Pericardium fibroblast (primary cell): ENCODE results near the gene TKFC. TPM values are rescaled to one million over a fixed set of nuclear protein-coding genes. Genes with fewer than 3 reads are reported as not detected.

Source experiments
- total RNA-seq: library from RNA; depleted of rRNA; stranded (reverse); fragments of >200 nt; gene quantifications from 2 replicates; pipeline ENCODE4 v1.2.3, GENCODE V29; 2015

Gene TKFC, protein sequence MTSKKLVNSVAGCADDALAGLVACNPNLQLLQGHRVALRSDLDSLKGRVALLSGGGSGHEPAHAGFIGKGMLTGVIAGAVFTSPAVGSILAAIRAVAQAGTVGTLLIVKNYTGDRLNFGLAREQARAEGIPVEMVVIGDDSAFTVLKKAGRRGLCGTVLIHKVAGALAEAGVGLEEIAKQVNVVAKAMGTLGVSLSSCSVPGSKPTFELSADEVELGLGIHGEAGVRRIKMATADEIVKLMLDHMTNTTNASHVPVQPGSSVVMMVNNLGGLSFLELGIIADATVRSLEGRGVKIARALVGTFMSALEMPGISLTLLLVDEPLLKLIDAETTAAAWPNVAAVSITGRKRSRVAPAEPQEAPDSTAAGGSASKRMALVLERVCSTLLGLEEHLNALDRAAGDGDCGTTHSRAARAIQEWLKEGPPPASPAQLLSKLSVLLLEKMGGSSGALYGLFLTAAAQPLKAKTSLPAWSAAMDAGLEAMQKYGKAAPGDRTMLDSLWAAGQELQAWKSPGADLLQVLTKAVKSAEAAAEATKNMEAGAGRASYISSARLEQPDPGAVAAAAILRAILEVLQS
- total RNA-seq, result 27.8 and 30.3 TPM in 2 replicates

DNA sequence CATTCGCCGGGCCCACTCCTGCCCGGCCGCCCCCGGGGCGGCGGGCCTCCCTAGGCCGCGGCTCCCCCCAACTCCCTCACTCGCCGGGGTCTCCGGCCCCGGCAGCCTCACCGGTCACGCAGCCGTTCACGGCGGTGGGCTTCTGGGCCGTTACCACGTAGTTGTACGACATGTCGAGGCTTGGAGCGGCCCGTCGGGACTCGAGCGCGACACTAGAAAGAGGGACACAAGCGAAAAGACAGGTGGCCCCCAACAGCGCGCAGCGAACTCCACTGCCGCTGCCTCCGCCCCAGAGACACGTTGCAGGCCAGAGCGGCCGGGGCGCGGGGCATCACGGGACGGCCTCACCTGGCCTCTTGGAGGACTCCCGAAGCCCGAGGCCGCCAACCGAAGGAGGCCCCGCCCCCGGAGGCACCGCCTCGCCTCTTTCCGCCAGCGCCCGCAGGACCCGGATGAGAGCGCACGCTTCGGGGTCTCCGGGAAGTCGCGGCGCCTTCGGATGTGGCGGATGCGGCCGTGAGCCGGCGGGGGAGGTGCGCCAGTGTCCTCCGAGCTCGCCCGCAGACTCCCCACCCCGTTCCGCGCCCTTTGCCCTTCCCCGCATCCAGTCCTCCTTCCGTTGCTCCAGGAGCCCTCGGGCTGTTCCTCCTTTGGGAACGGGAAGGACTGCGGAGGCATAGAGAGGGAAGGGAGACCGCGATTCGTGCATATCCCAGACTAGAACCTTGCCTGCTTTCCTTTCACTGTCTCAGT lies at the start of gene TKFC, which contains the start of gene DDB1:
TSS of gene TKFC (plus strand) at position 432 of the 753 bp plus-strand sequence. CDS start 1,501 bp downstream, outside the sequence.
TSS of gene DDB1 (minus strand) at position 309 of the 753 bp plus-strand sequence. CDS start at position 172, 137 bp downstream.

DNA sequence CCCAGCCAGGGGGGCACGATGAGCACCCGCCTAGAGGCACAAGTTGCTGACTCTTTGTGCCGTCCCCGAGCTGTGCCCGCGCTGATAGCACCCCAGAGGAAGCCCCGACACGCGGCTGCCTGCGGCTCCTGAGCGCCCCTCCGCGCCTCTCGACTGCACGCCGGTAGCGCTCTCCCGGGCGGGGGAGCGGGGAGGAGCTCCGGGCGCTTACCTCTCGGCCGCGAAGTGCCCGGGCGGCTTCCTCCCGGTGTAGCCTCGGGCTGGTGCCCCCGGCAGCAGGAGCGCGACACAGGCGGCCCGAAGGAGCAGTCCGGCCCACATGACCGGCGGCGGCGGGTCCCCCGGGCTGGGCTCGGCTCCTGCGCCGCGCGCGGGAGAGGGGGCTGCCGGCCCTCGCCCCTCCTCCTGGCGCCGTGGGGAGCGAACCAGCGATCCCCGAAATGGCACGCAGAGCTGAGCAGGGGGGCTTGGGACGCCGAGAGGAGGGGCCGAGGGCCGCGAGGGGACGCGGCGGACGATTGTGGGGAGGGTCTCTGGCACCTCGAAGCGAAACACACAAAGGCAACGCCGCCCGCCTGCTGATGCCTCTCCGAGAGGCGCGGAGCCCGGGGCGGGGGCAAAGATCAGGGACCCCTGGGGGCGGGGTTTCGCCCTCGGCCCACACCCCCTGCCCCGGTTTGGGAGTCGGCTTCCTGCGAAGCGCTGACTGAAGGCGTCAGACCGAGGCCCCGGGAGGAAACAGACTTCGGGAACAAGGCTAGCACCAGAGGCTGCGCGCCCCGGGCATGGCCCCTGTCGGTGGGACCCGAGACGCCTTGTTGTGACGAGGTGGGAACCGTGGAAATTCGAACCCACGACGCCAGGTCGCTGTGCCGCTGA lies 38.1 kb upstream of the TKFC start, which contains the start of gene VWCE:
TSS of gene VWCE (minus strand) at position 600 of the 879 bp plus-strand sequence. CDS start at position 321, 279 bp downstream.

DNA sequence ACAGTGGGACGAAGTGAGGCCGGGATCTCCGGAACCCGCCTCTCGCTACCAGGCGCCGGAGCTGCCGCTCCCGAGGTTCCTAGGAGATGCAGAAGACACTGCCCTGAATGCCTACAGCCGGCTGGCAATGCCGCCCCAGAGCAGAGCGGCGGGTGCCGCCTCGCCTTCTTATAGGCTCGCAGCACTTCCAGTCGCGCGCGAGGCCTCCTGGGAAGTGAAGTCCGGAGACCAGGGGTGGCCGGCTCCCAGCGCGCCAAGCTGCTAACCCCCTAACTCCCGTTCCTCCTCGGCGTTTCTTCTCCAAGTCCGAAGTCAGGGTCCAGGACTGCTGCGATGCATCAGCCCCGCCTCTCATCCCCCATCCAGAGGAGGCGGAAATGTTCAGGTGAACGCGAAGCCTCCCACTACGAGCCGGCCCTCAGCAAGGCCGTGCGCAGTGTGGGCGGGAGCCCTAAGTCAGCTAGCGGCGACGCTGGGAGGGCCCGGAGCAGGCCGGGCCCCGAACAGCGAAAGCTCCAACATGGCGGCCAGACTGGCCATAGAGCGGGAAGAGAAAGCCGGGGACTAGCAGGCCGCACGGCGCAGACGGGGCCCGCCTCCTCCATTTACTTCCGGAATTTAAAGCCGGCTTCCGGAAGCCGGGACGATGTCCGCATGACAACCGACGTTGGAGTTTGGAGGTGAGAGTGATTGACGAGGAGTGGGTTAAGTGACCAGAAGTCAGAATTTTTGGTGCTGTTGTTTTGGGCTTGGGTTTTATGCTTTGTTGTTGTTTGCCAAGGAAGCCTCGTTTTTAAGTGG lies 28.9 kb downstream of the TKFC start, which contains the start of the genes CYB561A3 and TMEM138:
TSS of gene CYB561A3 (minus strand) at position 142 of the 801 bp plus-strand sequence. CDS start 5,169 bp downstream, outside the sequence.
TSS of gene TMEM138 (plus strand) at position 634 of the 801 bp plus-strand sequence. CDS start 2,017 bp downstream, outside the sequence.

Other genes starting within 250 kb of the TKFC start
- gene CD5, start 230.7 kb upstream of the TKFC start, total RNA-seq, result not detected in 2 replicates
- gene VPS37C, start 171.8 kb upstream of the TKFC start, total RNA-seq, result 9.7 TPM in 2 replicates
- not detected in 2 replicates for gene PGA3, start 129.7 kb upstream of the TKFC start, total RNA-seq
- gene PGA4, start 110.9 kb upstream of the TKFC start, total RNA-seq, result not detected in 2 replicates
- not detected in 2 replicates for gene PGA5, start 92.1 kb upstream of the TKFC start, total RNA-seq
- 2.2 and 4.4 TPM in 2 replicates for gene VWCE, start 37.9 kb upstream of the TKFC start, total RNA-seq
- gene DDB1, start 123 bp upstream of the TKFC start, total RNA-seq, result 180 and 209 TPM in 2 replicates
- gene CYB561A3, start 28.7 kb downstream of the TKFC start, total RNA-seq, result 102 and 118 TPM in 2 replicates
- 32.8 and 42.8 TPM in 2 replicates for gene TMEM138, start 29.1 kb downstream of the TKFC start, total RNA-seq
- 12.8 and 14.0 TPM in 2 replicates for gene TMEM216, start 59.4 kb downstream of the TKFC start, total RNA-seq
- gene CPSF7, start 96.7 kb downstream of the TKFC start, total RNA-seq, result 26.2 and 26.3 TPM in 2 replicates
- 38.5 and 67.4 TPM in 2 replicates for gene SDHAF2, start 96.9 kb downstream of the TKFC start, total RNA-seq
- not detected in 2 replicates for gene LRRC10B, start 175.5 kb downstream of the TKFC start, total RNA-seq
- gene SYT7, start 247.8 kb downstream of the TKFC start, total RNA-seq, result 0.47 and 2.6 TPM in 2 replicates